ENCODE results near the gene WDR77.

The WDR77 gene

DNA sequence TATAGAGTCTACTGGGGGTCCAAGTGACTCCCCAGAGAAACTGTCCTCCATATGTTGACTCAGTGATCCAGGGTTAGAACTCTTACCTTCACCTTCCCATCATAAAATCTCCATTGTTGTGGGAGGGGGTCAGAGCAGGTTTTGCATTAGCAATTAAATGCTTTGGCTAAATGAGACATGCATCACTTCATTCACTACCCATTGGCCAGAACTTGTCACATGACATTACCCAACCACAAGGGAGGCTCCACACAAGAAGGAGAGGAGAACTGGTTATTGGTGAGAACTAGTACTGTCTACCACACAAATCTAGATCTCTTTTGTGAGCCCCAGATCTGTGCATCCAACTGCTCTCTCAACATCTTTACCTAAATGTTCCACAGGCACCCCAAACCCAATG lies 20.5 kb upstream of the WDR77 start:
- no peak for DNase-seq (ENCODE audit: low spot score)

DNA sequence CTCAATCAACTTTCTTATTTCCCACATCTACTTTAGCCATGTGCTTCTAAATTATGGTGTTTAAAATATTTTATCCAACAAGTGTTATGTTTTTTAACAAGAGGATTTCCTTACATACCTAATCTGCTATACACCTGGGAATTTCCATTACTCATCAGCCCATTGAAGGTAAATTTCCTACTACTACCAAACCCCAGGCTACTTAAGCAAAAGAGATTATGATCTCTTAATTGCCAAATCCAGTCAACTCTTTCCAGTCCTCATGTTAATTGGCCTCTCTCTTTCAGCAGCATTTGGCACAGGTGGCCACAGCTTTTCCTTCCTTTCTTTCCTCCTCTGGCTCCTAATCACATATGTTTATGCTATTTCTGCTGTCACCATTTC lies 19.7 kb upstream of the WDR77 start:
- DNase-seq (ENCODE audit: low spot score): no peak

GRCh38 chr1:111467865-111468716 lies 19.0 kb upstream of the WDR77 start:
- no peak for DNase-seq (ENCODE audit: low spot score)

DNA sequence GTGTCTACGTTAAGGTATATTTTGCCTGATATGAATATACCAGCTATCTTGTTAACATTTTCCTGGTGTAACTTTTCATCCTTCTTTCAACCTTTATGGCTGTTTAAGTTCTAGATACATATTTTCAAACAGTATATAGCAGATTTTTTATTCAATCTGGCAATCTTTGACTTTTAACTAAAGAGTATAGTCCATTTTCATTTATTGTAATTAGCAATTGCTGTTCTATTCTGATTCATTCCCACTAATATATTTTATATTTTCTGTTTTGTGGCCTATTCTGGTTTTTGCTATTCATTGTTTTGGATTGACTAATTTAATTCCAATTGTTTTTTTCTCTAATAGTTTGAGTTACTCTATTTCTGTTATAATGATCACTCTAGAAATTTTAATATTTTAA lies 17.4 kb upstream of the WDR77 start:
- DNase-seq (ENCODE audit: low spot score): no peak

DNA sequence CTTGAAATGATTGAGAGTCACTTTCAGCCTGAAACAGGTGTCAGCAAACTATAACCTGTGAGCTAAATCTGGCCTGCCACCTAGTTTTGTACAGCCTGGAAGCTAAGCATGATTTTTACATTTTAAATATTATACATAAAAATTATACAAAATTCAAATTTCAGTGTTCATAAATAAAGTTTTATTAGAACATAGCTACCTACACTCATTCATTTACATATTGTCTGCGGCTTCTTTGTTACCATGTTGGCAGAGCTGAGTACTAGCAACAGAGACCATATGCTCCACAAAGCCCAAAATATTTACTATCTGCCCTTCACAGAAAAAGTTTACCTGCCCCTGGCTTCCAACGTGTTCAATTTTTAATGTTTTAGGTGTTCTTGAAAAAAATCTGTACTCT lies 16.7 kb upstream of the WDR77 start:
- no peak for DNase-seq (ENCODE audit: low spot score)

DNA sequence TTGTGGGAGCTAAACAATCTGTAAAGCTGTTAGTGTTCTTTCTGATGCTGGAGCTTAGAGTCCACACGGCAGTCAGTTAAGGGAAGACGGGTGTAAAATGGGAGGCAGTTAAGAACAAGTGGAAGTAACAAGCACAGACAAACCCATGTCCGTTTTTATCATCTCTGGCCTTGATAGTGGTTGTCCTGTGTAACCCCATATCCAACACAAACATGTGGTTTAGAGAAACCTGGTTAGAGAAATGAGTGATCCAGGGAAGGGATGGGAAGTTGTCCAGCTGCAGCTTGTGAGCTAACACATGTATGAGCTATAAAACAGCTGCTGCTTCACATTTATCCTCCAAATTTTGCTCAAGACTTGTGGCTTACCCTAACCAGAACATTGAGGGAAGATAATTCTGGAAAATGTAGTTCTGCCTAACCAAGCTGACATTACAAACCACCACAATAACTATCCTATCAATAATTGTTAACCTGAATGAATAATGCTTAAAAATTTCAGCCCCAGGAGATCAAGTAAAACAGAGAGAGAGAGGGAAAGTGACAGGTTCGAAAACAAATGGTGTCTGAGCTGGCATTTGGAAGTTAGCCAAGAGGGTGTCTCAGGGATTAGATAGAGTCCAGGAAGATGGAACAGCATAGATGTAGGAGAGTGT lies 14.1 kb upstream of the WDR77 start:
- DNase-seq (ENCODE audit: low spot score): no peak

DNA sequence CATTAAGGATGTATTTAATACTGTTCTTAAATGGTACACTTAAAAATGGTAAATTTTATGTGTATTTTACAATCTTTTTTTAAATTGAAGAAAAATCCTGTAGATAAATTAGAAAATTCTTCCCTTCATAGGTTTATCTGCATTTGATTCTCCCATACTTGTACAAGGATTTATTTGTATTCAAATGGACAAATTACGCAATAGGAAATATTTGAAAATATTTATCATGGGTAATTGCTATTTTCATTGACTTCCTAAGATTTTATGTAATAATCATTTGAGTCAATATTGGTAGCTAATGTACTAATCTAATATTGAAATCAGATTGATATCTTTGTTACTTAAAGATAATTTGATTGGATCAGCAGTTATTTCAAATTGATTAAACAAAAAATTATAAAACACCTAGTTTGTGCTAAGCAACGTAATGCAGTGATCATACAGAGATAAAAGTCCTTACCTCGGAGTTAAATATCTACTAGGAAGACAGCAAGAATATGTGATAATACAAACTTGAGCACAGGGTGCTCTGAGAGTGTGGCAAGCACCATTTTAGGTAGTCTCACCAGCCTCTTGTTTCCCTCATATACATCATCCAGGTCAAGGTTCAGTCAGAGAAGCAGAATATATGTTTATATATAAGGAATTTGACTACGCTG lies 13.4 kb upstream of the WDR77 start:
- DNase-seq (ENCODE audit: low spot score): no peak

DNA sequence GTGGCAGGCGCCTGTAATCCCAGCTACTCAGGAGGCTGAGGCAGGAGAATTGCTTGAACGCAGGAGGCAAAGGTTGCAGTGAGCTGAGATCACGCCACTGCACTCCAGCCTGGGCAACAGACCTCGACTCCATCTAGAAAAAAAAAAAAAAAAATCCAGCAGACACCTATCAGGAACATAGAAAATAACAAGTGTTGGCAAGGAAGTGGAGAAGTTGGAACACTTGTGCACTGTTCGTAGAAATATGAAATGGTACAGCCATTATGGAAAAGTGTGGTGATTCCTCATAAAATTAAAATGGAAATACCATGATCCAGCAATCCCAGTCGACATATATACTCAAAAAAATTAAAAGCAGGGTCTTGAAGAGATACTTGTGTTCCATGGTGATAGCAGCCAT lies 12.7 kb upstream of the WDR77 start:
- no peak for DNase-seq (ENCODE audit: low spot score)

- DNase-seq (ENCODE audit: low spot score): no peak
These were observed 6.6 kb upstream of the WDR77 start for GRCh38 chr1:111455642-111456031.

- no peak for DNase-seq (ENCODE audit: low spot score)
These were observed 6.0 kb upstream of the WDR77 start for GRCh38 chr1:111454859-111455641.

- DNase-seq (ENCODE audit: low spot score): no peak
These were observed 4.7 kb upstream of the WDR77 start for GRCh38 chr1:111453706-111454105.

DNA sequence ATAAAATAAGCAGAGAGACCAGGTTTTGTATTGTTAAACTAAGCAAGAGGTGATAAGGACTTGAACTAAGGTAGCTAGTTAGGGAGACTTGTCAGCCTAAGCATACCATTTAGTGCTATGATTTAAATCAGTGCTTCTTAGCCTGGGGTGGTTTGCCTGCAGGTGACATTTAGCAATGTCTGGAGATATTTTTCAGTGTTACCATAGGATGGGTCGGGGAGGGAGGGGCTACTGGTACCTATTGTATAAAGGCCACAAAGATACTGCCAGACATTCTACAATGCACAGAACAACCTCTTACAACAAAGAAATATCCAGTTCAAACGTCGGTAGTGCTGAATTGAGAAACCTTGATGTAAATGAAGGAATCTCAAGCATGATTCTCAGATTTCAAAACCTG lies 3.5 kb upstream of the WDR77 start:
- DNase-seq (ENCODE audit: low spot score): no peak

- DNase-seq (ENCODE audit: low spot score): no peak
These were observed 1.1 kb upstream of the WDR77 start for GRCh38 chr1:111450185-111450584.

GRCh38 chr1:111449703-111450017 lies 604 bp upstream of the WDR77 start:
- no peak for DNase-seq (ENCODE audit: low spot score)

- peak; percentile 14 for DNase-seq (ENCODE audit: low spot score)
These were observed 556 bp downstream of the WDR77 start for GRCh38 chr1:111448482-111448917.

DNA sequence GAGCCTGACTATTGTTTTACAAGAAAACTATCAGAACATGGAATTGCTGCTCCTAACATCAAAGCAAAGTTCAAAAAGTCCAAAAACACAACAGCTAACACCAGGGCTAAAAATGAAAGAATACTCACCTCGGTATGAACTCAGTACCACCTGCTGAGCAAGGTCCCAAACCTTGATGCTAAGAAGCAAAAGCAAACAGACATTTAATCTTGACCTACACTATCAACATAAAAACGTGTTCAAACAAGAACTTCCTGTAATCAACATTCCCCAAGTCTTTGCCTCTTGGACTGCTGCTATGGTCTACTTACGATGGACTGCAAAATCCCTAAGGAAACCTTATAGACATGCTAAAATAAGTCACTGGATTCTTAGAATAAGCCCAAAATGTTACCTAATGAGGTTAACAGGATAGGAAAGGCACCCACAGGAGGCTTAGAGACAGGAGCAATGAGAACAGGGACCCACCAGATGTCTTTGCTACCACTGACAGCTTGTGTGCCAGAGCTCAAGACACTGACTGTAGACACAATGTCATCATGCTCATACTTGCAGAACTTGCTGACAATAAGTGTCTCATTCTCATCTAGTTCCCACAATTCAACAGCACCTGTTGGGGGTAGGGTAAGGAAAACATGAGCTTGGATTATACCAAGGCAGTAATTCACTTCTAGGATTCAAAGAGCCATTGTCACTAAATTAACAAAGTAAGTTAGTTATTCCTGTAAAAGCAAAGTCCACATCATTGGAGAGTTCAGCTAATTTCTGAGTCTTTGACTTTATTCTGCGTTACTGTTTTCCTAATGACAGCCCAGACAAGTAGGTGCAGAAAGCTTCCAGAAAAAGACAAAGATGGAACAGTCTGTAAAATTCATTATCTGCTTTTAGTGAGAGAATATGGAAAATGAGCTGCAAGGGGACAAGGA lies 1.8 kb downstream of the WDR77 start:
- DNase-seq (ENCODE audit: low spot score): no peak

DNA sequence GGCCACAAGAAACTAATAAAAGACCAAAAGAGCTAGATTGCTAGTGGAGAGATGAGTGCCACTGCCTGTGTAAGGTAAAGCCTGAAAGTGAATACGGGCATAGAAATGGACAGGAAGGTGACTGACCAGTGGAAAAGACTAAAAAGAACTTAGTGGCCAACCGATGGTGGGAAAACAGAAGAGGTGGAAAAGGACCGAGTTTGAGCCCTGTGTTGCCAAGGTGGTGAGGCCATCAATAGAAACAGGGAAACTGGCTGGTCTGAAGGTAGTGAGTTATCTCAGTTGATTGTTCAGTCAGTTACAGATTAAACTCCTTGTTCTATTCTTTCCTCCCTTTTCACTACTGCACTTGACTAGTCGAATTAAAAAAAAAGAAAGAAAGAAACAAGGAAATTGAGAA lies 2.5 kb downstream of the WDR77 start:
- DNase-seq (ENCODE audit: low spot score): no peak

DNA sequence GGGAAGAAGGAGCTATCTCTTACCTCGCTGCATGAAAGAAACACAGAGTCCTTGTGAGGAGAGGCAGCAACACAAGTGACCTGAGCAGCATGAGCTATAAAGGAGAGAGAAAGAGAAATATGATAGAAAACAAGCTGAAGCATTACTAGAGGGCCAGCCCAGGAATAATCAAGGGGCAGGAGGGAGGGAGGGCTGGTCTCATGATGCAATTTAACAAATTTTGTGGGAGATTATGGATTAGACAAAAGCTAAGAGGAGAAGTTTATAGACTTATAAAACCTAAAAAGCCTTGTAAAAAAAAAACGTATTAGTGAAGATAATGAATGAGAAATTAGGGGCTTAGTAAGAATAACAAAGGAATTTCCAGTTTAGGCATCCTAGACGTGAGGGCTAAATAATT lies 5.0 kb downstream of the WDR77 start:
- no peak for DNase-seq (ENCODE audit: low spot score)

GRCh38 chr1:111442457-111442856 lies 6.6 kb downstream of the WDR77 start:
- no peak for DNase-seq (ENCODE audit: low spot score)

DNA sequence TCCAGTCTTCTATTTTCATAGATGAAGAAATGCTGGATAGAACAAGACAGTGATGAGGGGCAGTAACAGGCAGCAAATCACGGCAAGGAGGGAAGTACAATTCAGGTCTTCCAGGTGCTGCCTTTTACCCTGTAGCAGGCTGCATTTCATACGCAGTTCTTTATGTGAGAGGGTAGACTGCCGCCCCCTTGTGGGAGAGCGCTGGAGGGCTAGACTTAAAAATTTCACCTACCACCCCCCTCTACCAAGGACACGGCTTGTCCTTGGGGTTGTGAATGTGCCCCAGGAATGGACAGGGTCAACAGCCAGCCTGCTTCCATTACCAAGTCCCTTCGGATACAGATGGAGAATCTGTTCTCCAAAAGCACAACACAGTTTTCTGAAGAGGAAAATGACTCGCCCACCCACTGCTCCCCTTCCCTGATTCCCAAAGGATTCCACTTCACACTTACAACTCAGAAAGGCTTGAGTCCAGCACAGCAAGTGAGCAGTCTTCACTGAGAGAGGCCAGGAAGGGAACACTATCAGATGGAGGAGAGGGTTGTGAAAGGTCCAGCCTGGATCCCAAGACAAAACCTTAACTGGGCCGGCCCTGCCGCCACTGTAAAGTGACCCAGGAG lies 7.4 kb downstream of the WDR77 start:
- no peak for DNase-seq (ENCODE audit: low spot score)
